Muscle of arm (tissue), 12 donors: Measurements from ENCODE around the gene SLC2A13. TPM values are rescaled to one million over a fixed set of nuclear protein-coding genes. Genes with fewer than 3 reads are reported as not detected.
"Not testable (repeated sequence)": the region's sequence is repeated elsewhere in the genome, so short reads cannot be mapped to it uniquely, and the experiment has no call there.

Experiments used
- DNase-seq: peaks from one replicate; pipeline ENCODE4 v3.0.0-alpha.2; 2013
- polyA plus RNA-seq, 12 donors: library from polyadenylated mRNA; unstranded; fragments of 120-200 nt; gene quantifications; one replicate each; pipeline ENCODE4 v1.2.1, GENCODE V29; 2013; ENCODE audit not compliant: insufficient read length in 12 of 12

Gene SLC2A13
- polyA plus RNA-seq, 12 donors, result 3.6 to 7.6 (median 4.5) TPM; not detected in 1

DNA sequence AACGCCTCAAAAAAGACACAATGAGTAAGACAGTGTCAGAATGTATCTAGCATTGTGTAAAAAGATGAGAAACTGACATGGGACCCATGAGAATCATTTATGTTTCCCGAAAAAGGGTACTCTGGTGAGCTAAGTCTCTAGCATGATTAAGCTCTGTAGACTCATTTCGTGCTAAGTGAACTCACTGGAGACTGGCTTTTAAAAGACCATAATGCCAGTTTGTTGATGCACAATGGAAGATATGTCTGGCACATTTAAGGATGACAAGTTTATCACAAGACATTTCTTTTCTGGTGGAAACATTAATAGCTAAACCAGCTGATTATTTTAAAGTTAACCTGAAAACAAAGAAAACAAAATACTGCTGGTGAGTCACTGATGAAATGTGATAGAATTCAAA is 233.5 kb downstream of the SLC2A13 start:
- no peak for DNase-seq

DNA sequence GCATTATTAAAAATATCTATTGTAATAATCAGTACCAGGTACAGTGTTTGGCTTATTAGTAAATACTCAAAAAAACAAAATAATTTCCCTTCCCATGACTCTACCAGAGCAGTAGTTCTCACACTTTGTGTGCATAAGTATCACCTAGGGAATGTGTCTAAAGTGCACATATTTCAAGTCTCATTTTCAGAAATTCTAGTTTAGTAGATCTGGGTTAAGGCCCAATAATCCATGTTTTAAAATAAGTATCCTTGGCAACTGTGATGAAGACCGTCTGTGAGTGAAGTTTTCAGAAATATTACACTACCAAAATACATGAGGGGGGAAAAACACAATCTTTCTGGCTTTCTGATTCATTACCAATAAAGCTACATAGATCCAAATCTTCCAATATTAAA is 237.6 kb downstream of the SLC2A13 start:
- no peak for DNase-seq

DNA sequence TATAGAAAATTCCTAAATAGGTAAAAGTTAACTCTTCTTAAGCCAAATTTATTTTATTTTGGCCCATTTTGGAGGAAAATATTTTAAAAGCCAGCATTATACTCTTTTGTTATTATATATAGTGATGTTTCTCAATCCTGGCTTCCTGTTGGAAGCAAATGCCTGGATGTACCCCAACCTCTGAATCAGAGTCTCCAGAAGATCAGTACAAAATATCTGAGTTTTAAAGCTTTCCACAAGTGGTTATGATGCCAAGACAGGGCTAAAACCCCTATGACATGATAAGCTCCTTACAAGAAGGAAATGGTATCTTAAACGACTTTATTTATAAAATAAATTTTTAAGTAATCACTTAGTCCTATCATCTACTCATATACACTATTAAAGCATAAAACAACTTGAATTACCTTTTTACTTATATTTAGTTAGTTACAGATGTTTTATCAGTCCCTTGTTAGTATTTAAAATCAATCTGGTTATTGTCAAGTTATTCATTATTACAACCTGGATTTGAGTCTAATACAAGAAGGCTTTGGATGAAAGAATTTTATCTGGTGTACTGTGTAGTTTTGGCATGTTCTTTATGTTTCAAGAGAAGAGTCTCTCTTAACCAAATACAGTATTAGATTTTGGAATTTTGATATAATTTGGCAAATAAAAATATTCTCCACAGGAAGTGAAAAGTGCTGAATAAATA is 238.1 kb downstream of the SLC2A13 start:
- peak; percentile 9 for DNase-seq

DNA sequence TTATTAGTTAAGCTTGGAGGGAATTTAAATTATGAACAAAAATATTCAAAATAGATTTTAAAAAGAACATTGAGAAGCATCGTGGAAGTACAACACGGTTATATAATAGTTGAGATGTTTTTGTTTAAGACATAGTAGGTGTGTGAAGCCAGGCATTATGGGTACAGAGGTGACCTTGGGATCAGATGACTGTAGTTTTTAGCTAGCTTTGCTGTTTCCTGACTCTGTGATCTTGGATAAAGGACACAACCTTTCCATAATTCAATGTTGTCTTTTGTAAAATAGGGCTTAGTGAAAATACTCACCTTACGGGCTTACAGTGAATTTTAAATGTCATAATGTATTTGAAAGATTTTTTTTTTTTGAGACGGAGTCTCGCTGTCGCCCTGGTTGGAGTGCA is 239.7 kb downstream of the SLC2A13 start:
- DNase-seq, result no peak

DNA sequence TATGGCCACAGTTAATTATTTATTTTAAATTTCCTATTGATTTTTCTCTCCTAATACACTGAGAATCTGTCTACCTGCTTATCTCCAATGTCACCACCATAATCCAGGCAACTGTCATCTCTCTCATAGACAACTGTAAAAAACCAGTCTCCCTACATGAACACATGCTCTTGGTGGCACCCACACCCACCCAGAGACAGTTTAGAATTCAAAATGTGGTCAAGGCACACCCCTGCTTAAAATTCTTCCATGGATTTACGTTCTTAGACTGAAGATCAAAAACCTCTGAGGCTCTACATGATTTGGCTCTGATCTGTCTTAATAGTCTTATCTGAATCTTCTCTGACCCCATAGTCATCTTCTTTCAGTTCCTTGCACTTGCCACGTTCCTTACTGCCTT is 245.2 kb downstream of the SLC2A13 start:
- no peak for DNase-seq

DNA sequence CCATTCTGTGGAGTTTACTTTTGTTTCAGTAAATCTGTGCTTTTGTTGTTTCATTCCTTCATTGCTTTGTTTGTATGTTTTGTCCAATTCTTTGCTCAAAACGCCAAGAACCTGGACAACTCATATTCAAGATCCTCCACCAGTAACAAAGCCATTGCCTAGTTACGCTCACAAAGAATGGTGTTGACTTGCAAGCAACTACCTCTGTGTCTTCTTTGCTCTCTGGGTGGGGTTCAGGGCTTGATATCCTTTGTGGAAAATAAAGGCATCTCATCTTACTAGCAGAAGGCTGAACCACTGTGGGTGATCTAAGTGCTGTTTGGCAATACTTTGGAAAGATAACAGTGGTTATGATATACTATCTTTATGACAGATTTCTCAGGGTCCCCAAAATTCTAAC is 252.9 kb downstream of the SLC2A13 start:
- DNase-seq, result no peak

DNA sequence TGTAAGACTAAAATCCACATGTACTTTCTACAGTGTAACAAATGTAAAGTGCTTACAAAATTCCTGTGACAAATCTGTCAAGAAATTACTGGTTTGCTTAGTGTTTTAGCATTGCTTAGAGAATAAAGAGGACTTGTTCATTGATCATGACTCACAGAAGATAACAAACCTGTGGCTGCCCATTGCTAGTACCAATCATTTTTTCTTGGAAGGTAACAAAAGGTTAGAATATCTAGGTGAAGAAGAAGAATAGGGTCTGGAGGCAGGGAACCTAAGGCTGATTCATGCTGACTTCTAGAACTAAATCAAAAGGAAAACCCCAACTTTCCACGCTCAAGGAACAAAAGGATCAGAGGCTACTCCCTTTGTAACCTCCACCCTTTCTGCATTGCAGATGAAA is 253.5 kb downstream of the SLC2A13 start:
- DNase-seq, result no peak

DNA sequence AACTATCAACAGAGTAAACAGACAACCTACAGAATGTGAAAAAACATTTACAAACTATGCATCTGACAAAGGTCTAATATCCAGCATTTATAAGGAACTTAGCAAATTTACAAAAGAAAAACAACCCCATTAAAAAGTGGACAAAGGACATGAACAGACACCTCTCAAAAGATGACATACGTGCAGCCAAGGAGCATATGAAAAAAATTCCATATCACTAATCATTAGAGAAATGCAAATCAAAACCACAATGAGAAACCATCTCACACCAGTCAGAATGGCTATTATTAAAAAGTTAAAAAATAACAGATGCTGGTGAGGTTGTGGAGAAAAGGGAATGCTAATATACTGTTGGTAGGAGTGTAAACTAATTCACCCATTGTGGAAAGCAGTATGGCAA is 257.7 kb downstream of the SLC2A13 start:
- not testable (repeated sequence) for DNase-seq

DNA sequence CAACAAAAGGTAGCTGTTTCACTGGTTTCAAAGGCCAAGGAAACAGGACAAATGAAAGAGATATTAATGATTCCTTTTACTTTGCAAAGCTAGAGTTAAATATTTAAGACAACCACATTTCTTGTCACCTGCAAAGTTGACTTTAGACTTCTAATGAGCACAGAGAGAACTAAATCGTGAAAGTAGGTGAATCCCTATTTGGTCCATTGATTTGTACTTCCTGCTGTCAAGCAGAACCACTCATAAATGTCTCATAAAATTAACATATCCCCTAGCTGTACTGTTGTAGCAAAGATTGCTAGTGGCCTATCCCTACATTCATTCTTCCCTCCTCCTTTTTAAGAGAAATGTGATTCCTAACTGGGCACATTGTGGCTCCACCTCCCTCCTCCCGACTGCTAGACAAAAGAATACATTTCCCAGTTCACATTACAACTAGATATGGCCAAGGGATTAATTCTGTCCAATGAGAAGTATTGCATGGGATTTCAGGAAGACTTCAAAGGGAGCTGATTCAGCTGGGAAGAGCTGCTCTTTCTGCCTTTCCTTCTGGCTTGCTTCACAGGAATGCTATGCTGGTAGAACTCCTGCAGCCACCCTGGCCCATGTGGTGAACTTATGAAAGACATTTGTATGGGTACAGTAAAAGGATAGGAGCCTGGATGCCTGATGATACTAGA is 258.8 kb downstream of the SLC2A13 start:
- DNase-seq, result no peak

DNA sequence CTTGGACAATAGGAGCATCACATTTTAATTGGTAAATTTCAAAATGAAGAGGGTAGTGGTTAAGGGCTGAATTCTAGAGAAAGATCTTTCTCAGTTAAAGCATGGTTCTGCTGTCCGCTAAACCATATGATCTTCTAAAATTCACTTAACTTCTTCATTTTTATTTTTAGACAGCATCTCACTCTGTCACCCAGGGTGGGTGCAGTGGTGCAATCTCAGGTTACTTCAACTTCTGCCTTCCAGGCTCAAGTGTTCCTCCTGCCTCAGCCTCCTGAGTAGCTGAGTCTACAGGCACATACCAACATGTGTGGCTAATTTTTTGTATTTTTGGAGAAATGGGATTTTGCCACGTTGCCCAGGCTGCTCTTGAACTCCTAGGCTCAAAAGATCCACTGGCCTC is 259.6 kb downstream of the SLC2A13 start:
- no peak for DNase-seq

DNA sequence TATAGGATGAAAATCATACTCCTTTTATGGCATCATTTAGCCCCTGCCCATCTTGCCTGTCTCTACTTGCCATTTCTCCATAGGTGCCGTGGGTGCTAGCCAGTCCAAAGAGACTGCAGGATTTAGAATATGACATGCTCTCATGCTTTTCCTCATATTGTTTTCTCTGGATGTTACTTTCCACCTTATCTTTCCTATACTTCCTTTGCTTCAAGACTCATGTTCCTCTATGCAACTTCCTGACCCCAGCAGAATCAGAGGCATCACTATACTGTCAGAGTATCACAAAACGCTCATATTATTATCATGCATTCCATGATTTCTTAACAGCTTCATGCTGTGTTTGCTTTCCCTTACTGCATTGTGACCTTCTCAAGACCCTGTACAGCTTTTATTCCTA is 265.5 kb downstream of the SLC2A13 start:
- DNase-seq, result no peak

DNA sequence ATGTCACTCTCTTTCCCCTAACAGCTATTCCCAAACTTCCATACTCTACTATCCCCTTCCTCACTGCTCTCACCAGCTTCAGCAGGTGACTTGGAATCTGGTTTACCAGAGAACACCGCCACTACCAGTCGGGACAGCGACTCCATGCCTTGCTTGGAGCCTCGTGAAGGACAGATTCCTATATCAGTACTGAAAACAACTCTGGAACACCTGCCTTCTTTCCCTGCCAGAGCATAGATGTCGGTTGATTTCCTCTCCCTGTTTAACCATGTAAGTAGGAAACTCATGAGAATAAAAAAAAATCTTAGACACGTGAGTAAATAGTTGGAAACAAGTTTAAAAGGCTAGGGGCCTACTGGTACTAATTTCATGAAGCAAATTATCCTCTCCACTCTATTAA is 266.8 kb downstream of the SLC2A13 start:
- no peak for DNase-seq

DNA sequence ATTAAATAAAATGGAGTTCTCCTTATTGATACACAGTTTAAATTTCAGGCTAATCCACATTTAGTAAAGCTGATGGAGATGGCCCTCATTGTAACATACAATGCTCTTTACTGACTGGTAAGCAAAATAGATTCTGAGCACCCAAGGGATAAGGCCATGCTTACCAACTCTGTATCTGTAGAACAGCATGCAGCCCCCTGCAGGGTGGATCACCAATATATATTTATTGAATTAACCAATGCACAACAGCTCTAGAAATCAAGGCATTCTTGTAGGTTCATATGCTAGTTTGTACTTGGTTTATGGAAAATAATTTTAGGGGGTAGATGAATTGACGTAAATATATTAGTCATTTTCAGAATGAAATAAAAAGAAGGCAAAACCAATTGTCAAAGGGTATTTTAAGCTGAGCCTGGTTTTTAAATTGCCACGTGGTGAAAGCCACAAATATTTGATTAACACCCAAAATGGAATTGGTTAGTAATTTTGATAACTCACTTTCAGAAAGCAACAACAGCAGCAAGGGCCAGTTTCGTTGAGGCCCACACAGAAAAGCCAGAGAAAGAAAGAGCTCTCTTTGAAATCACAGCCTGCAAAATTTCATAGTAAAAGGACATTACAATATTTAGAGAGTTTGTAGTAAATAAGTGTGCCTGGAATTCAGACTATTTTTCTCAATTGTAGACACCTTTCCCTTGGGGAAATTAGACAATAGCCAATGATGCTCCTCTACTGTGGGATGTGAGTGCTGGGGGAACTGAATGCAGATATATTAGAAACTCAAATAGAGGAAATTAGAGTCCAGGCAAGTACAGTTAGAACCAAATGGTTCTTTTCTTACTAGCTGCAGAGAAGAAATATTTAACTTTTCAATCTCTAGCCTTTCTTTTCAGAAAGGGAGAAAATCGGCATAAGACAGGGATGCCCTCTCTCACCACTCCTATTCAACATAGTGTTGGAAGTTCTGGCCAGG is 270.1 kb downstream of the SLC2A13 start:
- no peak for DNase-seq

DNA sequence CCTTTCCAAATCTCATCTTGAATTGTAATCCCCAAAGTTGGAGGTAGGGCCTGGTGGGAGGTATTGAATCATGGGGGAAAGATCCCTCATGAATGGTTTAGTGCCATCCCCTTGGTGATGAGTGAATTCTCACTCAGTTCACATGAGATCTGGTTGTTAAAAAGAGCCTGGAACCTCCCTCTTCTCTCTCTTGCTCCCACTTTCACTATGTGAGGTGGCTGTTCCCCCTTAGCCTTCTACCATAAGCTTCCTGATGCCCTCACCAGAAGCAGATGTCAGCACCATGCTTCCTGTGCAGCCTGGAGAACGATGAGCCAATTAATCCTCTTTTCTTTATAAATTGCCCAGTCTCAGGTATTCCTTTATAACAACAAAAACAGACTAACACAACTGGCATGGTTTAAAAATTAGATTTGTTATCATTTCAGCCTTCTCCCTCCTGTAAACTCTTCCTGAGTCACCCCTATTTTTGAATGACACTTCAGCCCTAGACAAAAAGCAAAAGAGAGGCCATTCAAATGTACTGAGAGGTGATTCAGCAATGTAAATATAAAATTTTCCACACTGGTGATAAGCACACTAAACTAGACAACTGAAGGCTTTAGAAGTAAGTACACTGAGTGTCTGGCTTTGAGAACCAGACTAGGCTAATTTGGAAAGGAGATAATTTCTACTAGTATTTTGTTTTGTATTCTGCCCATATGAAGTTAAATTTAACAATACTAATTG is 274.1 kb downstream of the SLC2A13 start:
- DNase-seq, result no peak

DNA sequence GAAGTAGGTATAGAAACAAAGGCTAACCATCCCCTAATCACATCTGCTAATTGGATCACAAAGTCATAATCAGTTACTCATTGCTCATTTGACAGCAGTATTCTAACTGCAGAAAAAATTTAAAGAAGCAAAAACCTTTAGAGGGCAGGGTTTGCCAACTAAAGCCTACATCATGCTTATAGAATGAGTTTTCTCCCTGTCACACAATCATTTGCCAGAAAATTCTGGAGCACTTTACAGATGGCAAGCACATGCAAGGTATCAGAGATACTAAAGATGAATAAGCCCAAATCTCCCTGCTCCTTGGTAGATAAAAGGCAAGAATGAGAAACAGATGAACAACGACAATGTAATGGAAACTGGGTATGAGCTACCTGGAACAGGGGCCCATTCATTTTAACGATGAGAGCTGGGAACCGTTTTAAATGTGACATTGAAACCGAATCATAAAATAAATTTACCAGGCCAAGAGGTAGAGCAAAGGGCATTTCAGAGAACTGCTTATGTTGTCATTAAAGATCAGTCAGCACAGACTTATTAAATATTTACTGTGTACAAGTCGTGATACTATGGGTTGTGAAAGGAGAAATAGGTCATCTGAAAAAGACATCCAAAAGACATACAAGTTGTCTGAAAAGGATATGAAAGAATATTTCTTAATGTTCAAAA is 274.9 kb downstream of the SLC2A13 start:
- DNase-seq, result peak; percentile 24

DNA sequence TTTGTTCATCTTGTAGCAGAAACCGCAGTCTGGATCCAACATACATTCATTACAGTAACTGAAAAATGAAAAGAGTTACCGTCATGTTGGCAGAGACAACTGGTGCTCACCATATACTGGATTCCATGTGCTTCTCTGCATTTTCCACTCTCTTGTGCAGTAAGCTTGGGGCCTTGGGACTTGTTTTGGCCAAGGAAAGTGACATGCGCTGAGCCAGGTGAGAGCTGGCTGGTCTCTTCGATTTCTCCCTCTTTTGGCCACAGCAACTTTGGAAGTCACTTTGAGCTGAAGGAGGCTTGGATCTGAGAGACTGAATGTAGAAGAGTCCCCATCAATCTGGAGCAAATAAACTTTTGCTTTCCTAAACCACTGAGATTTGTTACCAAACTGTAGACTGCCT is 275.7 kb downstream of the SLC2A13 start:
- peak; percentile 69 for DNase-seq

DNA sequence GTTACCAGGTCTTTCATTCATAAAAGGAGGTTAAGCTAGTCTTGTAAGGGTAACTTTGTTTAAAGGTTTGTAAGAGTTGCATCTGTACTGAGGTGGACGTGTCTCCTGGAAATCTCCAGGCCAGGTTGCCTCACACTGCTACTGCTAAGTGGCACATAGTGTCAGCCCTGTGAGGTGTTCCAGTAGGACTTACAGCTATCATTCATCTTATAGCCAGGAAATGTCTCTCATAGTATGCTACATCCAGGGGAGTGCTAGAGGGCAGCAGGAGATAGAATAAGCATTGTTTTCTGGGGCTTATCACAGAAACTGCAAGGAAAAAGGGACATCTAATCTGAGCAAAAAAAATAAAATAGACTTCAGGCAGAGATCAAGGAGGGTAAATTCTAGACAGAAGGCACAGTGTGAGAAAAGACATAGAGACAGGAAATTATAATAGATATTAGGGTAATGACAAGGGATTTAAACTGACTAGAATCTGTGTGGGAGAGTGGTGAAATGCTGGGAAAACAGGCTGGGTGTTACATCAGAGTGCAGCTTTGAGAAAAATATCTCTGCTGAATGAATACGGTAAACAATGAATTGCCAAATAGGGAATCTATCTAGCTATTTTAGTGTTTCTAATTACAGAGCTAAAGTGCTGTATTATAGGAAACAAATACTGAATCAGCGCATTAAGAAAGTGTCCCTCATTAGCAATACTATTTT is 281.2 kb downstream of the SLC2A13 start:
- no peak for DNase-seq

DNA sequence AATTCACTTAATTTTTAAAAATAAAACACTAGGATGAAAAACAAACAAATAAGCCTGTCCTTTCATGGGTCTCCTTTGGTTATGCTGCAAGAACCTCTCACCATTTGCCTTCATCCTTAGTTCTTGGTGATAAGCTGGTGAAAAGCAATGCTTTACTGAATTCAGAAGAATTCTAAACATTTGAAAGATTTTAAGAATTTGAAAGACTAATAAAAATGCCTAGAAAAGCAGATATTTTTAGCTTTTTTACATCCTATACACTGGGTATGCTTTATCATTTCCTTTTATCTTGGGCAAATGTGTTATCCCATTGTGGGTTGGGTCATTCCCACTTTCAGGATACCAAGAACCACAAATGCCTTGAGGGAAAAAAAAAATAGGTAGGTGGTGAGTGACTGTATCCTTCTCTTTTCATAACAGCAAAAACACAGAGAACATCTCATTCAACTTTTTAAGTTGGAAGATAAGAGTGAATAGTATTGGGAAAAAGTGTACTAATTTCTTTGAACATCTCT is 289.2 kb downstream of the SLC2A13 start:
- DNase-seq, result no peak

DNA sequence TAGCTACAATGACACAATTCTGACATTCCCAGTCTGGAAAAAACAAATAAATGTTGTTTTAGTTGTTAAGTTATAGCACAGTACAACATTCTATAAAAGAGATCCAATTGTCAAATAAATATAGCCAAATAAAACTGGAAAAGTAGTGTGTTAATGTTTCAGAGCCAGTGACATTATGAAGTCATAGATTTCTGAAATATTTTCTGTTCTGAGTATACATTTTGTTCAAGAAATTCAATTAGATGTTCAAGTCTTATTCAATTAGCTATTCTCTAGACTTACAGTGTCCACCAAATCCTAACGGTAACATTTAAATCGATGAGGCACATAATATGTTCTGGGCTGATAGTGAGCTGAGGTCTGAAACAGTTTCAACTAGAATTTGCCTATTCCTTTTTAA is 290.1 kb downstream of the SLC2A13 start:
- peak; percentile 19 for DNase-seq

DNA sequence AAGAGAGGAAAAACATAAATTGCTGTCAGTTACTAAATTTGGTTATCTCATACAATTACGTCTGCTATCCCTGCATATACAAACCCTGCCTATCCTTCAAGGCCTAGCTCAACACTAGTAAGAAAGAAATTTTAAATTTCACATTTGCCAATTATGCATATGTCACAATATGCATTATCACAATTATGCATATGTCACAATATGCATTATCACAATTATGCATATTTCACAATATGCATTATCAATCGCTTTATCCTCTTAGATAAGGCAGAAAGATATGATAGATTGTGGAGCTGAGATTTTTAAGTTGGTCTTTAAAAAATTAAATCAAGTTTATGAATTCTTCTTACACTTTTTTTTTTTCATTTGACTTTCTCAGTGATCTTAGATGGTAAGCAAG is 291.3 kb downstream of the SLC2A13 start:
- DNase-seq, result no peak
